Measurements from ENCODE around the gene AGAP1.

The AGAP1 gene

DNA sequence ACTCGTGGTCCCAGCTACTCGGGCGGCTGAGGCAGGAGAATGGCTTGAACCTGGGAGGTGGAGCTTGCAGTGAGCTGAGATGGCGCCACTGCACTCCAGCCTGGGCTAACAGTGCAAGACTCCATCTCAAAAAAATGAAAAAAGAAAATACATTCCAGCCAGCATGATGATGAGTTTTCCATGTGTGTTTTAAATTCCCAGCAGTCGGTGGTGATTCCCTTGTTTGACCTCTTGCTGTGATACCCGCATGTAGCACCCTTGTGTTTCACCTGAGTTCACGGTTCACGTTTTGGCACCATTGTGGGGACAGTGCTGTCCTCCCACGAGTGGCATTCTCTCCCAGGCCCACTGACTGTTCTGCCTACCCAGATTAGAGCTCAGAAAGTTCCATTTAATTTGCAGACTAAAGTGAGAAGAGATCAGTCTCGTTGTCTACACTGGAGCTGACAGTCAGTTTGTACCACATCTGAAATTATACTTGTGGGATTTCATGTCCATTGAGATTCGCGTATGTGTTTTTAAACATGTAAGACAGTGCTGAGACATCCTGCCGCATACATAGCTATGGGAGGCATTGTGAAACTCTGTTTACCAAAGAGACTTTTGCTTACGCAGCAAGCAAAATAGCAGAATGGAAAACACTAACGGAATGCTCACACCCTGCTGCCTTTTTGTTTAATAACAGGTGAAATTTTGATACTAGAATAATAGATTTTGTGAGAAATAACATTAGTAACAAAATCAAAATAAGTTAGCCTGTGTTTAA is 517.3 kb downstream of the AGAP1 start:
- no peak for TF ChIP-seq CTCF (IDR thresholded peaks at IDR 0.05; ENCODE audit: low read depth, low read length, missing control alignments)
- no peak overlapping the region for H3K4me3 ChIP-seq (ENCODE audit: low read depth, low read length)
- DNase-seq (ENCODE audit: low read depth), result no peak

DNA sequence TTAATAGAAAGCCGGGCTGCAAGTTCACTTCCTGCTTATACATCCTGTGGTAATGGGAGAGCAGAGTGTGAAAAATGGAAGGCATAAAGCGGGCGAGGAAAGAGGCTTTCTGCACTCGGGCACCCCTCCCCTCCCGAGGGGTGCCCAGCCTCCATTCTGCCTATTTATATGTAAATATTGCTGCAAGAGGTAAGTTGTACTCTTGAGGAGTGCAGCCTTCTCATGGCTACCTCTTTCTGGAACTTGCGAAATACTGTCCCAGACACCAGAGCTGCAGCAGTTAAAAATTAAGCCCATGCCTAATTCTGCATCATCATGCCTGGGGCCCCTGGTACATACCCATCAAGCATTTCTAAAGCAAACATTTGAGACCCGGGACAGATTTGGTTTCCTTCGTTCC is 518.3 kb downstream of the AGAP1 start:
- H3K4me3 ChIP-seq (ENCODE audit: low read depth, low read length), result no peak overlapping the region
- no peak for TF ChIP-seq CTCF (IDR thresholded peaks at IDR 0.05; ENCODE audit: low read depth, low read length, missing control alignments)
- no peak for DNase-seq (ENCODE audit: low read depth)

DNA sequence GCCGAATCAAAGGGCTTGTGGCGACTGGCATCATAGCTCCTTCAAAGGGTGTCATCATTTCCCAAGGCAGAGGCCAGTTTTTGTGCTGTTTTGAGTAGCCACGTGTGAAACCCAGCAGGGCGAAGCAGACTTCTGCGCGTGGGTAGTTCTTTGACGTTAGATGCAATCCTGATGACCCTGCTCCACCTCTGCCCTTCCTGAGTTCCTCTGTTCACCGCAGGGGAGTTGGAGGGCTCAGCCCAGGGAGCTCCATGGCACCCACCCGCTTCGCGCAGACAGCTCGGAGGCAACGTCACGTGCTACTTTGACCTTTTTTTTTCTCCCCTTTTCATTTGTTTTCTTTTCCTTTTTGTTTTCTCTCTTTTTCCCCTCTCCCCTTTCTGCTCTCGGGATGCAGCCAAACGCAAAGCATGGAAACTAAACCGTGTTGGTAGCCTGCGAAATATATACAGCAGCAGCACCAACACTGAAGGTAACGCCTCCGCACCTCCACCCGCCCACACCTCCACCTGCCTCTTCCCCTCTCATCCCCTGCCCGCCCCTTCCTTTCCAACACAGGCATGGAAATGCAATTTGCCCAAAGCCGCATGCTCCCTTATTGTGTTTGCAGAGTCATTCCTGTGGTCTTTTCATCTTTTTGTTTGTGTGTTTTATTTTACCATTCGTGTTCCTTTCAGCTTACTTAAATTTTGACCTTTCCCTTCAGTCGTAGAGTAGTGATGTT is 520.7 kb downstream of the AGAP1 start:
- no peak for TF ChIP-seq CTCF (IDR thresholded peaks at IDR 0.05; ENCODE audit: low read depth, low read length, missing control alignments)
- H3K4me3 ChIP-seq (ENCODE audit: low read depth, low read length), result no peak overlapping the region
- no peak for DNase-seq (ENCODE audit: low read depth)

DNA sequence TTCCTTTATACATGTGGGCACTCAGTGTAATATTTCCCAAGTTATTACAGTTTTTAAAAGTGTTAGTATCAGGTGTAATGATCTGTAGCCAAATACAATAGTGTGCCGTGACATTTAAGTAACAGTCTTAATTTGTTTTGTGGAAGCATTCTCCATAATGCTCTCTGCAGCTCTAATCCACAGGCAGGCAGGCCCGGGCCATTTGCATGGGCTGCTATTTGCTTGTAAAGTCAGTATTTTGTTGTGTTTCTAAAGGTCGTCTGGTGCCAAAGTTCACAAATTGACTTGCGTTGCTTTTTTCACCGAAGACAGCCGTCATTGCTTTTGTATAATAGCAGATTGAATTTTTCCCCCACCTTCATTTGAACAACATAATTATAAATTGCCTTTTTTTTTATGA is 521.3 kb downstream of the AGAP1 start:
- no peak for TF ChIP-seq CTCF (IDR thresholded peaks at IDR 0.05; ENCODE audit: low read depth, low read length, missing control alignments)
- H3K4me3 ChIP-seq (ENCODE audit: low read depth, low read length), result no peak overlapping the region

DNA sequence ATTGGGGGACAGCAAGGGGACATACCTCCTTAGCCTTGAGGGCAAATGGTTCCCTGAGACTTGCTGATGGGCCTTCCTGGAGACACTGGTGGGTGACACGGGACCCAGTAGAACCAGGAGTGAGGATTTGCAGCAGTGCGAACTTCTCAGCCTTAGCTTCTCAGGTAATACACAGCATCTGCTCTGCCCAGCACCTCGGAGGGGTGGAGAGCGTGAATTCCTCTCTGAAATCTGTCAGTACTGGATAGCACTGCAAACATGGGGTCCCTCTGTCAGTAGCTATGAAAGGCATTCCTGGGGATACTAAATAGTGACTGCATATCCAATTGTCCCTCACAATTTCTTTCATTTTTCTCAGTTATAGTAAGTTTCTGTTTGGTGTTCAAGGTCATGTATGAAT is 522.7 kb downstream of the AGAP1 start:
- DNase-seq (ENCODE audit: low read depth), result no peak
- no peak overlapping the region for H3K4me3 ChIP-seq (ENCODE audit: low read depth, low read length)
- TF ChIP-seq CTCF (IDR thresholded peaks at IDR 0.05; ENCODE audit: low read depth, low read length, missing control alignments), result no peak

More for the DNA sequence above, 521.3 kb downstream of the AGAP1 start:
- DNase-seq (ENCODE audit: low read depth), result no peak

GRCh38 chr2:236017446-236017845 is 523.6 kb downstream of the AGAP1 start:
- TF ChIP-seq CTCF (IDR thresholded peaks at IDR 0.05; ENCODE audit: low read depth, low read length, missing control alignments), result no peak
- DNase-seq (ENCODE audit: low read depth), result no peak

More at GRCh38 chr2:236017446-236017845, 523.6 kb downstream of the AGAP1 start:
- no peak overlapping the region for H3K4me3 ChIP-seq (ENCODE audit: low read depth, low read length)

All from GM12864 (cell line).